Panc1 (cell line): ENCODE results near the gene TRIOBP. TPM values are rescaled to one million over a fixed set of nuclear protein-coding genes. Genes with fewer than 3 reads are reported as not detected.
A peak's percentile ranks its signal among the peaks of the same experiment; 100 is the strongest.

Experiments used
- ATAC-seq: fragments of 200-7000 bp; cut with Tn5 transposase; 2 replicates; pipeline ENCODE4 v1.9.1; 2020; ENCODE audit warnings: mild to moderate bottlenecking, moderate library complexity
- BruUV-seq: library from RNA; stranded (reverse); fragments of 400-500 nt; replicated peaks from 2 replicates; lab custom pipeline; 2021; lab: Mats Ljungman, UMichigan
- CTCF ChIA-PET: fragments of 300-600 bp; sonication (Branson Sonifier 250); formaldehyde crosslinking; loops from one replicate; lab custom pipeline; 2022; ENCODE audit warnings: antibody characterized with exemption; lab: Charles Lee
- POLR2A ChIA-PET: fragments of 300-600 bp; sonication (Branson Sonifier 250); formaldehyde crosslinking; loops from one replicate; lab custom pipeline; 2022; ENCODE audit warnings: antibody characterized with exemption; lab: Charles Lee
- DNase-seq: peaks from one replicate; pipeline ENCODE4 v3.0.0-alpha.2; 2010; ENCODE audit warnings: low read depth, low spot score
- H3K27ac ChIP-seq: 2 replicates; pipeline ENCODE4 v1.5.1; 2011; ENCODE audit warnings: mild to moderate bottlenecking, low read length, inconsistent platforms
- H3K27me3 ChIP-seq: fragments of 200-500 bp; sonication (Bioruptor generic); 2 replicates; pipeline ENCODE4 v1.6.0; 2014; ENCODE audit warnings: low read length, inconsistent platforms; ENCODE audit not compliant: control insufficient read depth, insufficient read depth
- H3K36me3 ChIP-seq: fragments of 200-500 bp; sonication (Bioruptor generic); 2 replicates; pipeline ENCODE4 v1.5.1; 2014; ENCODE audit warnings: inconsistent platforms, mild to moderate bottlenecking, low read length, moderate library complexity; ENCODE audit not compliant: control insufficient read depth, insufficient read depth
- H3K4me1 ChIP-seq: 2 replicates; pipeline ENCODE4 v1.5.1; 2011; ENCODE audit warnings: inconsistent platforms, mild to moderate bottlenecking, low read length, moderate library complexity; ENCODE audit not compliant: control insufficient read depth, insufficient read depth
- H3K4me3 ChIP-seq, 2 experiments: 2 replicates each; pipeline ENCODE4 v1.5.1; 2011 to 2012; ENCODE audit warnings: low read depth in 2 of 2, low read length in 2 of 2, mild to moderate bottlenecking in 2 of 2, inconsistent platforms in 1 of 2, moderate library complexity in 1 of 2
- H3K9me3 ChIP-seq: fragments of 200-500 bp; sonication (Bioruptor generic); 2 replicates; pipeline ENCODE4 v1.5.1; 2014; ENCODE audit warnings: low read depth, mild to moderate bottlenecking, inconsistent platforms, low read length, moderate library complexity; ENCODE audit not compliant: control insufficient read depth, insufficient read depth
- POLR2AphosphoS5 ChIP-seq: IDR thresholded peaks from 2 replicates; pipeline ENCODE4 v1.6.1; 2012; ENCODE audit warnings: mild to moderate bottlenecking, low read depth, low read length, moderate library complexity
- SIN3A ChIP-seq: IDR thresholded peaks from 2 replicates; pipeline ENCODE4 v1.6.1; 2012; ENCODE audit warnings: low read depth, mild to moderate bottlenecking, low read length, moderate library complexity, borderline replicate concordance; ENCODE audit not compliant: insufficient read depth
- TCF7L2 ChIP-seq: IDR thresholded peaks from 2 replicates; pipeline ENCODE4 v1.6.1; 2011; ENCODE audit warnings: mild to moderate bottlenecking, low read depth, low read length, inconsistent platforms
- in situ Hi-C: cut with HindIII; loops from 2 replicates; pipeline ENCODE4 v1.10.0; 2016; ENCODE audit warnings: low sequenced_read_pairs, low pct_unique_long_range_greater_than_20kb
- intact Hi-C: fragments of 100-400 bp; cut with micrococcal nuclease; formaldehyde crosslinking; loops from one replicate; pipeline ENCODE4 v1.10.0; 2022; ENCODE audit not compliant: unreplicated experiment
- total RNA-seq: library from RNA; stranded (reverse); gene quantifications from one replicate; pipeline ENCODE4 v1.2.1, GENCODE V29; 2021; ENCODE audit not compliant: unreplicated experiment
- TF ChIP-seq, protein P1 (sequence below), 2 experiments: IDR thresholded peaks; 2 replicates each; pipeline ENCODE4 v1.6.1; 2011 to 2012; ENCODE audit warnings: low read depth in 2 of 2, control low read depth in 1 of 2, low read length in 1 of 2, mild to moderate bottlenecking in 1 of 2, moderate library complexity in 1 of 2; ENCODE audit not compliant: insufficient read depth in 1 of 2
- TF ChIP-seq, protein P2 (sequence below): fragments of 450-650 bp; IDR thresholded peaks from 2 replicates; pipeline ENCODE4 v1.5.1; 2017; ENCODE audit warnings: mild to moderate bottlenecking

TRIOBP gene
- total RNA-seq, 1 experiment from 2014 or later, result 50.5 TPM

DNA sequence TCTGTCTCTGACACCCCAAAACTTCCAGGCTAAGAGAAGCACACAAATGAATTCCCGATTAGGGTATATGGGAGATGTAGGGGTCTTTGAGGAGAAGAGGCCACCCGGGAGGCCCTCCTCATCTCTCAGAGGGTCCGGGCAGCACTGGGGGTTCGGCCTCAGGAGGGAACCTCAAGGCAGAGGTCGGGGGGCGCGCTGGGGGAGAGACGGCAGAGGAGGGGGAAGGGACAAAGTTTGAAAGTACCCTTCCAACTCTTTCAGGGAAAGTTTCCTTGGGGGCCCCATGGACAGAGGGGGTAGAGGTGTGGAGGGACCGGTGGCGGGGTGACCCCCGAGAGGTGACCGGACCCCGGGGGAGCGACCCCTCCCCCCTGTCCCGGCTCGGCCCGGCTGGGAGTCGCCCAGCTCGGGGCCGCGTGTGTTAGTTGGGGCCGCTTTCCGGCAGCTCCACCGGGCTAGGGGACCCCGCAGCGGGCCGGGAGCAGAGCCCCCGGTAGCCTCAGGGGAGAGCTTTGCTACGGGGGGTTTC lies 107.6 kb downstream of the TRIOBP start:
- ChIA-PET CTCF (interaction anchor here (0.9 kb wide), 1 partner anchor 36 kb away, joined by 4 read pairs; no protein-coding TSS in a partner anchor), POLR2A (interaction anchor here (0.7 kb wide), 2 partner anchors 470 to 1654 kb away, joined by 3 to 5 read pairs; no protein-coding TSS in a partner anchor)
- peak overlapping the region; percentile 65 to 75 for H3K4me3 ChIP-seq
- H3K4me1 ChIP-seq, result peaks cover 11% of the 10 kb centered on the region
- BruUV-seq, result no TSS peak
- no peaks in the 10 kb centered on the region for H3K9me3 ChIP-seq
- DNase-seq (no peak), ATAC-seq (no peak)
- no peaks in the 10 kb centered on the region; the same call in 1 of the 2 replicates for H3K36me3 ChIP-seq
- in situ Hi-C loops, result no loop called here
- intact Hi-C loops, result no loop called here
- TF ChIP-seq, protein P1, sequence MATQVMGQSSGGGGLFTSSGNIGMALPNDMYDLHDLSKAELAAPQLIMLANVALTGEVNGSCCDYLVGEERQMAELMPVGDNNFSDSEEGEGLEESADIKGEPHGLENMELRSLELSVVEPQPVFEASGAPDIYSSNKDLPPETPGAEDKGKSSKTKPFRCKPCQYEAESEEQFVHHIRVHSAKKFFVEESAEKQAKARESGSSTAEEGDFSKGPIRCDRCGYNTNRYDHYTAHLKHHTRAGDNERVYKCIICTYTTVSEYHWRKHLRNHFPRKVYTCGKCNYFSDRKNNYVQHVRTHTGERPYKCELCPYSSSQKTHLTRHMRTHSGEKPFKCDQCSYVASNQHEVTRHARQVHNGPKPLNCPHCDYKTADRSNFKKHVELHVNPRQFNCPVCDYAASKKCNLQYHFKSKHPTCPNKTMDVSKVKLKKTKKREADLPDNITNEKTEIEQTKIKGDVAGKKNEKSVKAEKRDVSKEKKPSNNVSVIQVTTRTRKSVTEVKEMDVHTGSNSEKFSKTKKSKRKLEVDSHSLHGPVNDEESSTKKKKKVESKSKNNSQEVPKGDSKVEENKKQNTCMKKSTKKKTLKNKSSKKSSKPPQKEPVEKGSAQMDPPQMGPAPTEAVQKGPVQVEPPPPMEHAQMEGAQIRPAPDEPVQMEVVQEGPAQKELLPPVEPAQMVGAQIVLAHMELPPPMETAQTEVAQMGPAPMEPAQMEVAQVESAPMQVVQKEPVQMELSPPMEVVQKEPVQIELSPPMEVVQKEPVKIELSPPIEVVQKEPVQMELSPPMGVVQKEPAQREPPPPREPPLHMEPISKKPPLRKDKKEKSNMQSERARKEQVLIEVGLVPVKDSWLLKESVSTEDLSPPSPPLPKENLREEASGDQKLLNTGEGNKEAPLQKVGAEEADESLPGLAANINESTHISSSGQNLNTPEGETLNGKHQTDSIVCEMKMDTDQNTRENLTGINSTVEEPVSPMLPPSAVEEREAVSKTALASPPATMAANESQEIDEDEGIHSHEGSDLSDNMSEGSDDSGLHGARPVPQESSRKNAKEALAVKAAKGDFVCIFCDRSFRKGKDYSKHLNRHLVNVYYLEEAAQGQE (IDR thresholded peaks at IDR 0.05; ENCODE audit: insufficient read depth in 1 of 2, low read depth in 2 of 2, low read length in 1 of 2), result no peak
- TF ChIP-seq SIN3A, result no peak
- no peak for TF ChIP-seq TCF7L2
- no peak for TF ChIP-seq POLR2AphosphoS5
- TF ChIP-seq, protein P2, sequence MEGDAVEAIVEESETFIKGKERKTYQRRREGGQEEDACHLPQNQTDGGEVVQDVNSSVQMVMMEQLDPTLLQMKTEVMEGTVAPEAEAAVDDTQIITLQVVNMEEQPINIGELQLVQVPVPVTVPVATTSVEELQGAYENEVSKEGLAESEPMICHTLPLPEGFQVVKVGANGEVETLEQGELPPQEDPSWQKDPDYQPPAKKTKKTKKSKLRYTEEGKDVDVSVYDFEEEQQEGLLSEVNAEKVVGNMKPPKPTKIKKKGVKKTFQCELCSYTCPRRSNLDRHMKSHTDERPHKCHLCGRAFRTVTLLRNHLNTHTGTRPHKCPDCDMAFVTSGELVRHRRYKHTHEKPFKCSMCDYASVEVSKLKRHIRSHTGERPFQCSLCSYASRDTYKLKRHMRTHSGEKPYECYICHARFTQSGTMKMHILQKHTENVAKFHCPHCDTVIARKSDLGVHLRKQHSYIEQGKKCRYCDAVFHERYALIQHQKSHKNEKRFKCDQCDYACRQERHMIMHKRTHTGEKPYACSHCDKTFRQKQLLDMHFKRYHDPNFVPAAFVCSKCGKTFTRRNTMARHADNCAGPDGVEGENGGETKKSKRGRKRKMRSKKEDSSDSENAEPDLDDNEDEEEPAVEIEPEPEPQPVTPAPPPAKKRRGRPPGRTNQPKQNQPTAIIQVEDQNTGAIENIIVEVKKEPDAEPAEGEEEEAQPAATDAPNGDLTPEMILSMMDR, result no peak
- peak overlapping the region; percentile 81 for H3K27ac ChIP-seq
- no peaks in the 10 kb centered on the region for H3K27me3 ChIP-seq

DNA sequence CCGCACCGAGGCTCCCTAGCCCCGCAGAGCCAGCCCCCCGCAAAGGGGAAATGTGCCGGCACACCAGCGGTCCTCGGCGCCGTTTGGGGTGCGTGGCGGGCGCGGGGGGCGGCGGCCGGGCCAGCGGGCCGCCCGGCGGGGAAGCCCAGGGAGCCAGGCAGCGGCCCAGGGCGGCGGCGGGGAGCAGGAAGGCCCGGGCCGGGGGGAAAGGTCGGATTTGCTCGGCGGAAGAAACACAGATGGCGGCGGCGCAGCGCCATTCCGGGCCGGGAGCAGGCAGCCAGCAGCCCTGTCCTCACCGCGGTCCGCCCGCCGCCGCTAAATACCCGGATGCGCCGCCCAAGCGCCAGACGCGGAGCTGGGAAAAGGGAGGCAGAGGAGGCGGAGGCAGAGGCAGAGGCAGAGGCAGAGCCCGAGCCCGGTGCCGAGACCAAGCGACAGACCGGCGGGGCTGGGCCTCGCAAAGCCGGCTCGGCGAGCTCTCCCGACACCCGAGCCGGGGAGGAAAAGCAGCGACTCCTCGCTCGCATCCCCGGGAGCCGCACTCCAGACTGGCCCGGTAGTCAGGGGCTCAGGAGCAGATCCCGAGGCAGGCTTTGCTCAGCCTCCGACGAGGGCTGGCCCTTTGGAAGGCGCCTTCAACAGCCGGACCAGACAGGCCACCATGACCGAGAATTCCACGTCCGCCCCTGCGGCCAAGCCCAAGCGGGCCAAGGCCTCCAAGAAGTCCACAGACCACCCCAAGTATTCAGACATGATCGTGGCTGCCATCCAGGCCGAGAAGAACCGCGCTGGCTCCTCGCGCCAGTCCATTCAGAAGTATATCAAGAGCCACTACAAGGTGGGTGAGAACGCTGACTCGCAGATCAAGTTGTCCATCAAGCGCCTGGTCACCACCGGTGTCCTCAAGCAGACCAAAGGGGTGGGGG lies 108.3 kb downstream of the TRIOBP start:
- Histone ChIP-seq H3K4me3 (peak overlapping the region; percentile 65 to 75), H3K27me3 (no peaks in the 10 kb centered on the region), H3K9me3 (no peaks in the 10 kb centered on the region), H3K4me1 (peaks cover 11% of the 10 kb centered on the region), H3K27ac (peak overlapping the region; percentile 82), H3K36me3 (no peaks in the 10 kb centered on the region; the same call in 1 of the 2 replicates)
- TF ChIP-seq, protein P2, result no peak
- TF ChIP-seq POLR2AphosphoS5 (peak; percentile 90), SIN3A (peak; percentile 85; the same call in 1 of the 2 replicates), TCF7L2 (no peak)
- POLR2A ChIA-PET, result interaction anchor here (0.6 to 0.7 kb wide), 4 partner anchors 72 to 1653 kb away, joined by 3 to 6 read pairs (median 4); no protein-coding TSS in a partner anchor
- peak; percentile 68 for ATAC-seq
- in situ Hi-C loops (no loop called here), intact Hi-C loops (no loop called here)
- no peak for DNase-seq
- CTCF ChIA-PET, result interaction anchor here (0.9 kb wide), 1 partner anchor 37 kb away, joined by 4 read pairs; no protein-coding TSS in a partner anchor
- no TSS peak for BruUV-seq
